ENCODE results near the gene SEC31A. TPM values are rescaled to one million over a fixed set of nuclear protein-coding genes. Genes with fewer than 3 reads are reported as not detected.

Gene SEC31A
- total and polyA plus RNA-seq, 2 of the 4 experiments (the other 2 are of a cell fraction), result 278 to 366 TPM

DNA sequence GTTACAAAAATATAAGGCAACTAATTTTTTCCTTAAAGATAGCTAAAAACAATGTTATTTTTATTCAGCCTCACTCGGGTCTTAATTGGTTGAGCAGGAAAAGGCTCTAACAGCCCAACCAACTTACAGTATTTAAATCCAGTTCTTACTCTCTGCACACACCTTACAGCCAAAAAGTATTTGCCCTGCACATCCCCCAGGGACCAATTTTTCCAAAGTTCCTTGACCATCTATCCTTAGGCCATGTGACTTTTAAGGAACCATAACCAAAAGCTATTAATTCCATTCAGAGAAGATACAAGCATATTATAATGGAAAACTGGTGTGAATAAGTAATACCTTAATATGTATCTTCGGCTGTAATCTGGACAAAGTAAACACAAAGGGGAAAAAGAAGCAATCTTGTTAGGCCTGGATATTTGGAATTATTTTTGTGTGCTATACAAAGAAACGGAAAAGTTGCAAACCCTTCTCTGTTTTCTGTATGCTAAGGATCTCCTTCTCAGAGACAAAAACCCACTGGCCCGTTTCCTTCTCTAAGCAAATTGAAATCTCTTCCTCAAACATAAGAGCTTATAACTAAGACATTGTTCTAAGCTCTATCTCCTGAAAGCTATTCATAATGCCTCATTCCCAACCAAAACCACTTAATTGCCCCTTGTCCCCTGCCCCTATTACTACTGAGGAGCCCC, 8.6 kb upstream of the SEC31A start:
- Histone ChIP-seq H3K4me1 (ENCODE audit: control insufficient read depth, insufficient read depth, low read length) (no peaks in the 10 kb centered on the region), H3K9me3 (ENCODE audit: control insufficient read depth, insufficient read depth, low read length) (no peaks in the 10 kb centered on the region), H2AFZ (replicated peaks; ENCODE audit: low read length, poor library complexity) (no peak overlapping the region), H2BK120ac (ENCODE audit: low read depth, low read length) (no peak overlapping the region; the same call in 1 of the 2 replicates), H3K4me2 (ENCODE audit: low read depth, low read length) (peak overlapping the region; percentile 63), H3K4me3 (ENCODE audit: insufficient read depth, low read depth, low read length) (peak overlapping the region; percentile 69), H2AK5ac (ENCODE audit: low read depth, low read length) (no peak overlapping the region), H2BK15ac (ENCODE audit: low read depth, low read length) (peak overlapping the region; percentile 13; the same call in 1 of the 3 replicates), H2BK5ac (ENCODE audit: low read depth, low read length, poor library complexity, severe bottlenecking) (peak overlapping the region; percentile 88), H3K9me1 (ENCODE audit: insufficient read depth, low read length) (peaks cover 2% of the 10 kb centered on the region; the same call in 1 of the 2 replicates), H3K56ac (ENCODE audit: extremely low read depth, insufficient read depth, low read length) (peak overlapping the region; percentile 80), H3K36me3 (ENCODE audit: control insufficient read depth, insufficient read depth, low read length) (no peaks in the 10 kb centered on the region), H3K27me3 (ENCODE audit: control insufficient read depth, insufficient read depth, low read length) (no peaks in the 10 kb centered on the region), H4K5ac (ENCODE audit: low read depth, low read length) (no peak overlapping the region), H3K79me1 (ENCODE audit: low read depth in 1 of 2, low read length in 2 of 2) (peaks cover 0 to 18% of the 10 kb centered on the region in 2 experiments; a peak in 2 of 4 replicates), H3K27ac (ENCODE audit: insufficient read depth, low read length) (peak overlapping the region; percentile 79), H3K4ac (ENCODE audit: low read depth, low read length) (peak overlapping the region; percentile 79; the same call in 1 of the 2 replicates), H4K91ac (ENCODE audit: insufficient read depth, low read depth, low read length) (peak overlapping the region; percentile 48; the same call in 1 of the 2 replicates), H4K20me1 (ENCODE audit: insufficient read depth, low read length) (peaks cover 6% of the 10 kb centered on the region; the same call in 1 of the 2 replicates), H2AK9ac (replicated peaks; ENCODE audit: low read depth, low read length, poor library complexity) (no peak overlapping the region), H3K18ac (ENCODE audit: low read depth, low read length) (0 out of 2 replicates have a peak overlapping the region, but pooled peaks have one; percentile 18), H4K8ac (ENCODE audit: low read depth in 2 of 2, low read length in 2 of 2) (peak overlapping the region; percentile 10 to 31; a peak in 1 of 4 replicates), H2BK20ac (ENCODE audit: low read depth, low read length) (no peak overlapping the region), H3K14ac (replicated peaks; ENCODE audit: low read depth, low read length) (peak overlapping the region; percentile 79), H3K9ac (ENCODE audit: low read depth, low read length) (peak overlapping the region; percentile 86), H3K23ac (ENCODE audit: low read depth, low read length) (peak overlapping the region; percentile 85)
- 0% methylated on average over 2 of the region's 4 CpGs; no CpG with 5 or more reads in 1 of the 2 experiments for WGBS, 2 experiments (ENCODE audit: extremely low coverage in 2 of 2, insufficient read length in 1 of 2)
- in situ Hi-C loops (cut with MboI; ENCODE audit: low sequenced_read_pairs), result no loop called here
- ChIA-PET CTCF (no interaction called here), POLR2A (ENCODE audit: unreplicated experiment) (no interaction called here)
- dilution Hi-C loops (cut with HindIII; ENCODE audit: low sequenced_read_pairs, unreplicated experiment), result no loop called here
- intact Hi-C loops (cut with micrococcal nuclease), result loop anchor here (1.0 to 2.0 kb wide), 3 partner anchors 113 to 437 kb away; partner anchors contain the start of gene COPS4
- ATAC-seq (ENCODE audit: low read depth) (no peak), DNase-seq (no peak)
- no TSS peak for BruUV-seq (replicated peaks)
- TF ChIP-seq, protein P1, sequence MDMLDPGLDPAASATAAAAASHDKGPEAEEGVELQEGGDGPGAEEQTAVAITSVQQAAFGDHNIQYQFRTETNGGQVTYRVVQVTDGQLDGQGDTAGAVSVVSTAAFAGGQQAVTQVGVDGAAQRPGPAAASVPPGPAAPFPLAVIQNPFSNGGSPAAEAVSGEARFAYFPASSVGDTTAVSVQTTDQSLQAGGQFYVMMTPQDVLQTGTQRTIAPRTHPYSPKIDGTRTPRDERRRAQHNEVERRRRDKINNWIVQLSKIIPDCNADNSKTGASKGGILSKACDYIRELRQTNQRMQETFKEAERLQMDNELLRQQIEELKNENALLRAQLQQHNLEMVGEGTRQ (IDR thresholded peaks at IDR 0.05; ENCODE audit: low read depth, low read length), result 0 out of 2 replicates have a peak, but pooled peaks have one; percentile 10
- no peak for TF ChIP-seq RAD21 (IDR thresholded peaks at IDR 0.05; ENCODE audit: low read length)

All from IMR-90 (cell line).